HepG2 (cell line): ENCODE measurements around the gene COQ4. TPM values are rescaled to one million over a fixed set of nuclear protein-coding genes. Genes with fewer than 3 reads are reported as not detected.

Experiments
- ATAC-seq: fragments of 200-7000 bp; cut with Tn5 transposase; 3 replicates; pipeline ENCODE4 v1.9.1; 2020; ENCODE audit warnings: mild to moderate bottlenecking, moderate library complexity
- BruUV-seq: library from RNA; stranded (reverse); fragments of 400-500 nt; replicated peaks from 2 replicates; lab custom pipeline; 2021; lab: Mats Ljungman, UMichigan
- CTCF ChIA-PET: fragments of 300-600 bp; formaldehyde crosslinking; extraction: SDS; loops from one replicate; lab custom pipeline; 2021; ENCODE audit warnings: low total read pairs, inconsistent platforms, low intra/inter-chr PET ratio; lab: Yijun Ruan, JAX
- POLR2A ChIA-PET: fragments of 350-600 bp; sonication (Branson Sonifier 250); formaldehyde crosslinking; loops from one replicate; lab custom pipeline; 2020; ENCODE audit warnings: antibody characterized with exemption, inconsistent platforms; lab: Yijun Ruan, JAX
- DNase-seq: peaks from one replicate; pipeline ENCODE4 v3.0.0-alpha.2; 2015; ENCODE audit warnings: low spot score
- FAIRE-seq: peaks from 3 replicates; lab custom pipeline; 2011; peaks lifted over from hg19 to GRCh38; lab: Jason Lieb, UNC
- H2AFZ ChIP-seq: one replicate; pipeline ENCODE4 v1.6.1; 2011; ENCODE audit warnings: low read length, inconsistent platforms
- H3K27ac ChIP-seq: fragments of 300-600 bp; 3 replicates; pipeline ENCODE4 v1.8.0; 2011; ENCODE audit warnings: mixed run types, mild to moderate bottlenecking, mixed read lengths, low read length, inconsistent platforms; ENCODE audit not compliant: insufficient read depth; ENCODE audit errors: extremely low read length
- H3K27me3 ChIP-seq, 2 experiments: fragments of 200-600 bp in 1 of 2; 2 replicates in 1 of 2; 3 replicates in 1 of 2; pipeline versions ENCODE4 v1.6.0 to v1.8.0; 2011; ENCODE audit warnings: low read length in 2 of 2, mild to moderate bottlenecking in 2 of 2, moderate library complexity in 2 of 2, inconsistent platforms in 1 of 2; ENCODE audit not compliant: insufficient read depth in 2 of 2, control insufficient read depth in 1 of 2
- H3K36me3 ChIP-seq, 2 experiments: fragments of 200-600 bp in 1 of 2; replicated peaks in 1 of 2; 2 replicates in 1 of 2; 3 replicates in 1 of 2; pipeline versions ENCODE4 v1.5.1 to v1.8.0; 2011; ENCODE audit warnings: low read length in 2 of 2, inconsistent platforms in 1 of 2; ENCODE audit not compliant: insufficient read depth in 2 of 2, control insufficient read depth in 1 of 2
- H3K4me1 ChIP-seq: 2 replicates; pipeline ENCODE4 v1.5.1; 2012; ENCODE audit warnings: low read length, inconsistent platforms; ENCODE audit not compliant: insufficient read depth
- H3K4me2 ChIP-seq: 2 replicates; pipeline ENCODE4 v1.6.0; 2011; ENCODE audit warnings: low read depth, low read length, inconsistent platforms
- H3K4me3 ChIP-seq, 3 experiments: fragments of 200-600 bp in 1 of 3; sonication (generic), shearing (Covaris generic) in 1 of 3; replicated peaks in 1 of 3; 2 replicates each; pipeline ENCODE4 v1.5.1; 2011 to 2016; ENCODE audit warnings: low read length in 3 of 3, inconsistent platforms in 2 of 3, low read depth in 2 of 3, mild to moderate bottlenecking in 2 of 3, control low read depth in 1 of 3, mixed read lengths in 1 of 3; ENCODE audit not compliant: insufficient read depth in 1 of 3
- H3K79me2 ChIP-seq: one replicate; pipeline ENCODE4 v1.6.1; 2011; ENCODE audit warnings: low read length, inconsistent platforms; ENCODE audit not compliant: insufficient read depth
- H3K9ac ChIP-seq: 2 replicates; pipeline ENCODE4 v1.6.0; 2011; ENCODE audit warnings: mild to moderate bottlenecking, low read depth, low read length, inconsistent platforms; ENCODE audit not compliant: insufficient read depth
- H3K9me3 ChIP-seq: 2 replicates; pipeline ENCODE4 v1.5.1; 2012; ENCODE audit warnings: mild to moderate bottlenecking, low read length
- H4K20me1 ChIP-seq: 2 replicates; pipeline ENCODE4 v1.6.0; 2011; ENCODE audit warnings: inconsistent platforms, mild to moderate bottlenecking, low read length, moderate library complexity; ENCODE audit not compliant: insufficient read depth
- DBP ChIP-seq: sonication (generic); formaldehyde crosslinking; IDR thresholded peaks from 2 replicates; pipeline ENCODE4 v1.4.0; 2020; ENCODE audit warnings: missing genetic modification reagents; ENCODE audit errors: not compliant biosample characterization
- HNF1A ChIP-seq, 2 experiments: sonication (generic) in 1 of 2; formaldehyde crosslinking in 1 of 2; IDR thresholded peaks; 2 replicates each; pipeline versions ENCODE4 v1.4.0 to v1.6.1; 2016 to 2020; ENCODE audit warnings: borderline replicate concordance in 1 of 2, low read depth in 1 of 2, mild to moderate bottlenecking in 1 of 2, missing genetic modification reagents in 1 of 2
- JARID2 ChIP-seq: sonication (generic); formaldehyde crosslinking; IDR thresholded peaks from 2 replicates; pipeline ENCODE4 v1.8.1; 2023; ENCODE audit warnings: missing genetic modification reagents, inconsistent platforms; ENCODE audit not compliant: insufficient replicate concordance
- MATR3 ChIP-seq: sonication (generic); formaldehyde crosslinking; IDR thresholded peaks from 2 replicates; pipeline ENCODE4 v1.4.0; 2020; ENCODE audit warnings: missing genetic modification reagents
- MEIS1 ChIP-seq: sonication (generic); formaldehyde crosslinking; IDR thresholded peaks from 2 replicates; pipeline ENCODE4 v1.9.0; 2021; ENCODE audit warnings: mild to moderate bottlenecking, missing genetic modification reagents, moderate library complexity, borderline replicate concordance
- NKX3-1 ChIP-seq: sonication (generic); formaldehyde crosslinking; IDR thresholded peaks from 2 replicates; pipeline ENCODE4 v1.5.0; 2020; ENCODE audit warnings: missing genetic modification reagents
- POLR2G ChIP-seq: fragments of 200-400 bp; formaldehyde crosslinking; IDR thresholded peaks from 2 replicates; pipeline ENCODE4 v1.6.1; 2018; ENCODE audit warnings: mild to moderate bottlenecking, low read depth, low read length, moderate library complexity
- SP5 ChIP-seq: IDR thresholded peaks from 2 replicates; pipeline ENCODE4 v1.6.1; 2016; ENCODE audit warnings: low read depth, borderline replicate concordance
- ZFP82 ChIP-seq: sonication (generic); formaldehyde crosslinking; IDR thresholded peaks from 2 replicates; pipeline ENCODE4 v1.5.1; 2020; ENCODE audit warnings: mild to moderate bottlenecking, missing genetic modification reagents, borderline replicate concordance
- ZNF292 ChIP-seq: sonication (generic); formaldehyde crosslinking; IDR thresholded peaks from 2 replicates; pipeline ENCODE4 v1.8.1; 2022; ENCODE audit warnings: mild to moderate bottlenecking, low read depth, missing genetic modification reagents, borderline replicate concordance
- WGBS: methylation state at CpG from one replicate; pipeline ENCODE4 v1.1.6; 2017; ENCODE audit warnings: low lambda C conversion rate; 5-methylcytosine and 5-hydroxymethylcytosine counted together
- in situ Hi-C: cut with HindIII; loops from 2 replicates; pipeline ENCODE4 v1.10.0; 2017; ENCODE audit warnings: low pct_unique_long_range_greater_than_20kb; ENCODE audit not compliant: extremely low pct_ligation_motif_present
- intact Hi-C: fragments of 100-400 bp; cut with micrococcal nuclease; formaldehyde crosslinking; loops from one replicate; pipeline ENCODE4 v1.10.0; 2022; ENCODE audit not compliant: unreplicated experiment
- polyA plus RNA-seq, 8 experiments: library from polyadenylated mRNA; depleted of rRNA in 3 of 8; stranded (reverse) in 7 of 8; unstranded in 1 of 8; fragments of >200 nt; fragmentation: Illumina TruSeq in 4 of 8; extraction: Trizol in 4 of 8; gene quantifications; 2 replicates each; pipeline versions ENCODE4 v1.2.1 to v1.2.3, GENCODE V29; 2011 to 2016; ENCODE audit warnings: low read depth in 4 of 8, missing spikeins in 1 of 8, mixed read lengths in 1 of 8; ENCODE audit not compliant: insufficient read depth in 1 of 8
- total RNA-seq, 5 experiments: library from RNA; depleted of rRNA; stranded (reverse); fragments of >200 nt; fragmentation: Illumina TruSeq; extraction: Trizol; gene quantifications; 2 replicates each; pipeline ENCODE4 v1.2.3, GENCODE V29; 2016; ENCODE audit warnings: low read depth in 1 of 5
- TF ChIP-seq, protein P1 (sequence below): sonication (generic); formaldehyde crosslinking; IDR thresholded peaks from 2 replicates; pipeline ENCODE4 v1.4.0; 2020; ENCODE audit warnings: missing genetic modification reagents
- TF ChIP-seq, protein P2 (sequence below): sonication (generic); formaldehyde crosslinking; IDR thresholded peaks from 2 replicates; pipeline ENCODE4 v1.4.0; 2020; ENCODE audit warnings: mild to moderate bottlenecking, missing genetic modification reagents
- TF ChIP-seq, protein P3 (sequence below): sonication (generic); formaldehyde crosslinking; IDR thresholded peaks from 2 replicates; pipeline ENCODE4 v1.8.0; 2022; ENCODE audit warnings: mild to moderate bottlenecking, missing genetic modification reagents, moderate library complexity

Gene COQ4
- total and polyA plus RNA-seq, 2 of the 13 experiments (the other 11 are each of a cell fraction or from before 2014, with no cell fraction given), result 26.1 to 36.0 TPM

GRCh38 chr9:128358861-128359260, 36.2 kb downstream of the COQ4 start:
- in situ Hi-C loops (no loop called here), intact Hi-C loops (no loop called here)
- Histone ChIP-seq H2AFZ (no peak overlapping the region), H3K4me2 (no peak overlapping the region), H3K79me2 (no peaks in the 10 kb centered on the region), H3K27ac (no peak overlapping the region), H3K27me3 (no peaks in the 10 kb centered on the region), H3K9ac (no peak overlapping the region), H4K20me1 (no peaks in the 10 kb centered on the region), H3K4me1 (peaks cover 18% of the 10 kb centered on the region; the same call in 1 of the 2 replicates), H3K9me3 (no peaks in the 10 kb centered on the region), H3K36me3 (peaks cover 1 to 11% of the 10 kb centered on the region in 2 experiments; a peak in 2 of 5 replicates), H3K4me3 (no peak overlapping the region)
- no peak for DNase-seq
- no peak for ATAC-seq
- ChIA-PET CTCF (no interaction called here), POLR2A (no interaction called here)
- FAIRE-seq, result no peak
- WGBS, result 92% methylated on average over 2 of the region's 4 CpGs
- no TSS peak for BruUV-seq
- no peak for TF ChIP-seq MEIS1
- TF ChIP-seq, protein P1, sequence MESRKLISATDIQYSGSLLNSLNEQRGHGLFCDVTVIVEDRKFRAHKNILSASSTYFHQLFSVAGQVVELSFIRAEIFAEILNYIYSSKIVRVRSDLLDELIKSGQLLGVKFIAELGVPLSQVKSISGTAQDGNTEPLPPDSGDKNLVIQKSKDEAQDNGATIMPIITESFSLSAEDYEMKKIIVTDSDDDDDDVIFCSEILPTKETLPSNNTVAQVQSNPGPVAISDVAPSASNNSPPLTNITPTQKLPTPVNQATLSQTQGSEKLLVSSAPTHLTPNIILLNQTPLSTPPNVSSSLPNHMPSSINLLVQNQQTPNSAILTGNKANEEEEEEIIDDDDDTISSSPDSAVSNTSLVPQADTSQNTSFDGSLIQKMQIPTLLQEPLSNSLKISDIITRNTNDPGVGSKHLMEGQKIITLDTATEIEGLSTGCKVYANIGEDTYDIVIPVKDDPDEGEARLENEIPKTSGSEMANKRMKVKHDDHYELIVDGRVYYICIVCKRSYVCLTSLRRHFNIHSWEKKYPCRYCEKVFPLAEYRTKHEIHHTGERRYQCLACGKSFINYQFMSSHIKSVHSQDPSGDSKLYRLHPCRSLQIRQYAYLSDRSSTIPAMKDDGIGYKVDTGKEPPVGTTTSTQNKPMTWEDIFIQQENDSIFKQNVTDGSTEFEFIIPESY, result no peak
- TF ChIP-seq DBP, result no peak
- no peak for TF ChIP-seq ZFP82 (CRISPR knock-in tag)
- no peak for TF ChIP-seq HNF1A (IDR thresholded peaks at IDR 0.05; ENCODE audit: low read depth)
- no peak for TF ChIP-seq HNF1A (CRISPR knock-in tag; IDR thresholded peaks at IDR 0.05; ENCODE audit: borderline replicate concordance)
- no peak for TF ChIP-seq NKX3-1 (CRISPR knock-in tag)
- no peak for TF ChIP-seq JARID2 (CRISPR knock-in tag)
- TF ChIP-seq, protein P2, sequence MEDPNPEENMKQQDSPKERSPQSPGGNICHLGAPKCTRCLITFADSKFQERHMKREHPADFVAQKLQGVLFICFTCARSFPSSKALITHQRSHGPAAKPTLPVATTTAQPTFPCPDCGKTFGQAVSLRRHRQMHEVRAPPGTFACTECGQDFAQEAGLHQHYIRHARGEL, result no peak
- TF ChIP-seq SP5 (CRISPR knock-in tag), result no peak
- TF ChIP-seq POLR2G, result no peak
- no peak for TF ChIP-seq ZNF292 (CRISPR knock-in tag)
- TF ChIP-seq, protein P3, sequence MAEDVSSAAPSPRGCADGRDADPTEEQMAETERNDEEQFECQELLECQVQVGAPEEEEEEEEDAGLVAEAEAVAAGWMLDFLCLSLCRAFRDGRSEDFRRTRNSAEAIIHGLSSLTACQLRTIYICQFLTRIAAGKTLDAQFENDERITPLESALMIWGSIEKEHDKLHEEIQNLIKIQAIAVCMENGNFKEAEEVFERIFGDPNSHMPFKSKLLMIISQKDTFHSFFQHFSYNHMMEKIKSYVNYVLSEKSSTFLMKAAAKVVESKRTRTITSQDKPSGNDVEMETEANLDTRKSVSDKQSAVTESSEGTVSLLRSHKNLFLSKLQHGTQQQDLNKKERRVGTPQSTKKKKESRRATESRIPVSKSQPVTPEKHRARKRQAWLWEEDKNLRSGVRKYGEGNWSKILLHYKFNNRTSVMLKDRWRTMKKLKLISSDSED (CRISPR knock-in tag), result no peak
- TF ChIP-seq MATR3 (CRISPR knock-in tag), result no peak
